Measurements from ENCODE around the gene PHLDA1.

DNA sequence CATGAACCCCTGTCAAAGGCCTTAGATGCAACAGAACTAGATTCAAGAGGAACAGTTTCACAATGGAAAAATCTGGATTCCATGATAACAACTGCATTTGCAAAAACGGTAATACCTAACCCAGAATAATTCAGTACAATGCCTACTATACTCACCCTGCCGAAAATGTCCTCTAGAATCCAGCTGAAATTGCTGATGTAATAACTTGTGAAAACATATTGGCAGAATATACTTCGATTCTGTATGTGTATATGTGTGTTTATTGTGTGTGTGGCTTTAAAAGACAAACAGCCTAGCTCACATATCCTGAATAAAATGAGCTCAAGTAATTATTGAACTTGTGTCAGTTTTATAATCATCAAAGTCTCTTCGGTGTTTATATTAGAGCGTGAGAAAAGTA is 46.0 kb downstream of the PHLDA1 start:
- TF ChIP-seq POLR2AphosphoS5 (IDR thresholded peaks at IDR 0.05; ENCODE audit: low read depth, low read length), result no peak
- TF ChIP-seq SIN3A (IDR thresholded peaks at IDR 0.05; ENCODE audit: borderline replicate concordance, insufficient read depth, low read depth, low read length), result no peak
- TF ChIP-seq CTCF (IDR thresholded peaks at IDR 0.05), result no peak
- no peak for TF ChIP-seq REST (IDR thresholded peaks at IDR 0.05; ENCODE audit: insufficient read depth in 1 of 2, low read depth in 2 of 2, low read length in 1 of 2)
- TF ChIP-seq TCF7L2 (IDR thresholded peaks at IDR 0.05; ENCODE audit: low read depth, low read length), result no peak

Data from Panc1 (cell line).